Measurements from ENCODE around the gene POC1B. TPM values are rescaled to one million over a fixed set of nuclear protein-coding genes. Genes with fewer than 3 reads are reported as not detected.

Gene POC1B
- total and polyA plus RNA-seq, 5 donors, result 5.4 to 13.1 (median 8.1) TPM

DNA sequence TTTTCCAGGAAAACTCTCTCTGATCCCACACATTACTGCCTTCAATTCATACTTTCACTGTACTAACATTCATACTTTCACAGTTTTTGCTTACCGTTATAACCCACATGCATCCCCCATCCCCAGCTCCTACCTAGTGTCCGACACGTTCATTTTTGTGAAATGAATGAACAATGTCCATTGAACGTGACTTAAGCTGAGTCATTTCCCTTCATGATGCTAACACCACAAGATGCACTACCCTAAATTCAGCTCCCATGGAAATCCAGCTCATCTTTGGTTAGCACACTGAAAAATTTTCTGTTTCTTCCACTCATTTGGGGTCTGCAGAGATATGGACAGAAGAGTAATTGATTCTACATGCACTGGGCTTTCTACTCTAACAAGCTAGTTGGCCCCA, 85.9 kb downstream of the POC1B start:
- 86% methylated on average over 4 of the region's 4 CpGs for WGBS

GRCh38 chr12:89437231-89437630, 88.6 kb downstream of the POC1B start:
- H3K27ac ChIP-seq (ENCODE audit: low read length), result no peak overlapping the region
- DNase-seq (no peak), ATAC-seq (no peak)
- no peaks in the 10 kb centered on the region for H3K9me3 ChIP-seq (ENCODE audit: control insufficient read depth, low read length)
- intact Hi-C loops (cut with DNase I), result no loop called here
- no peak overlapping the region for H3K4me3 ChIP-seq (ENCODE audit: low read length)
- 83% methylated on average over 4 of the region's 4 CpGs for WGBS
- no peaks in the 10 kb centered on the region for H3K4me1 ChIP-seq (ENCODE audit: control insufficient read depth, insufficient read depth, low read length)
- no peaks in the 10 kb centered on the region for H3K27me3 ChIP-seq (ENCODE audit: control insufficient read depth, insufficient read depth)

More for the DNA sequence above, 85.9 kb downstream of the POC1B start:
- no peak for DNase-seq
- H3K4me1 ChIP-seq (ENCODE audit: control insufficient read depth, insufficient read depth, low read length), result no peaks in the 10 kb centered on the region
- intact Hi-C loops (cut with DNase I), result no loop called here
- no peaks in the 10 kb centered on the region for H3K27me3 ChIP-seq (ENCODE audit: control insufficient read depth, insufficient read depth)
- no peak overlapping the region for H3K4me3 ChIP-seq (ENCODE audit: low read length)
- no peak for ATAC-seq
- H3K9me3 ChIP-seq (ENCODE audit: control insufficient read depth, low read length), result no peaks in the 10 kb centered on the region
- no peak overlapping the region for H3K27ac ChIP-seq (ENCODE audit: low read length)

GRCh38 chr12:89436062-89436461, 89.8 kb downstream of the POC1B start:
- Histone ChIP-seq H3K27ac (ENCODE audit: low read length) (no peak overlapping the region), H3K27me3 (ENCODE audit: control insufficient read depth, insufficient read depth) (no peaks in the 10 kb centered on the region), H3K4me1 (ENCODE audit: control insufficient read depth, insufficient read depth, low read length) (no peaks in the 10 kb centered on the region), H3K4me3 (ENCODE audit: low read length) (no peak overlapping the region), H3K9me3 (ENCODE audit: control insufficient read depth, low read length) (no peaks in the 10 kb centered on the region)
- intact Hi-C loops (cut with DNase I), result no loop called here
- 86% methylated on average over 6 of the region's 6 CpGs for WGBS
- DNase-seq, result no peak
- ATAC-seq, result no peak

- intact Hi-C loops (cut with DNase I), result no loop called here
- no peak for DNase-seq
- Histone ChIP-seq H3K9me3 (ENCODE audit: control insufficient read depth, low read length) (no peaks in the 10 kb centered on the region), H3K4me1 (ENCODE audit: control insufficient read depth, insufficient read depth, low read length) (no peaks in the 10 kb centered on the region), H3K27me3 (ENCODE audit: control insufficient read depth, insufficient read depth) (no peaks in the 10 kb centered on the region), H3K4me3 (ENCODE audit: low read length) (no peak overlapping the region), H3K27ac (ENCODE audit: low read length) (no peak overlapping the region)
- WGBS, result 80% methylated on average over 4 of the region's 4 CpGs
- no peak for ATAC-seq
Measured at GRCh38 chr12:89433634-89434033, 92.2 kb downstream of the POC1B start.

- ATAC-seq (no peak), DNase-seq (no peak)
- Histone ChIP-seq H3K4me1 (ENCODE audit: control insufficient read depth, insufficient read depth, low read length) (no peaks in the 10 kb centered on the region), H3K27me3 (ENCODE audit: control insufficient read depth, insufficient read depth) (no peaks in the 10 kb centered on the region), H3K9me3 (ENCODE audit: control insufficient read depth, low read length) (no peaks in the 10 kb centered on the region), H3K27ac (ENCODE audit: low read length) (no peak overlapping the region), H3K4me3 (ENCODE audit: low read length) (no peak overlapping the region)
- intact Hi-C loops (cut with DNase I), result no loop called here
- 98% methylated on average over 1 of the region's 1 CpG for WGBS
Measured at GRCh38 chr12:89432396-89432795, 93.5 kb downstream of the POC1B start.

GRCh38 chr12:89429528-89429927, 96.3 kb downstream of the POC1B start:
- Histone ChIP-seq H3K9me3 (ENCODE audit: control insufficient read depth, low read length) (no peaks in the 10 kb centered on the region), H3K4me3 (ENCODE audit: low read length) (no peak overlapping the region), H3K27ac (ENCODE audit: low read length) (no peak overlapping the region), H3K4me1 (ENCODE audit: control insufficient read depth, insufficient read depth, low read length) (no peaks in the 10 kb centered on the region), H3K27me3 (ENCODE audit: control insufficient read depth, insufficient read depth) (no peaks in the 10 kb centered on the region)
- intact Hi-C loops (cut with DNase I), result no loop called here
- DNase-seq (no peak), ATAC-seq (no peak)
- 96% methylated on average over 3 of the region's 3 CpGs for WGBS

- Histone ChIP-seq H3K27ac (ENCODE audit: low read length) (no peak overlapping the region), H3K9me3 (ENCODE audit: control insufficient read depth, low read length) (no peaks in the 10 kb centered on the region), H3K27me3 (ENCODE audit: control insufficient read depth, insufficient read depth) (no peaks in the 10 kb centered on the region), H3K4me3 (ENCODE audit: low read length) (no peak overlapping the region), H3K4me1 (ENCODE audit: control insufficient read depth, insufficient read depth, low read length) (no peaks in the 10 kb centered on the region)
- DNase-seq (no peak), ATAC-seq (no peak)
- intact Hi-C loops (cut with DNase I), result no loop called here
- WGBS, result 72% methylated on average over 3 of the region's 3 CpGs
Measured at GRCh38 chr12:89427508-89428156, 98.2 kb downstream of the POC1B start.

DNA sequence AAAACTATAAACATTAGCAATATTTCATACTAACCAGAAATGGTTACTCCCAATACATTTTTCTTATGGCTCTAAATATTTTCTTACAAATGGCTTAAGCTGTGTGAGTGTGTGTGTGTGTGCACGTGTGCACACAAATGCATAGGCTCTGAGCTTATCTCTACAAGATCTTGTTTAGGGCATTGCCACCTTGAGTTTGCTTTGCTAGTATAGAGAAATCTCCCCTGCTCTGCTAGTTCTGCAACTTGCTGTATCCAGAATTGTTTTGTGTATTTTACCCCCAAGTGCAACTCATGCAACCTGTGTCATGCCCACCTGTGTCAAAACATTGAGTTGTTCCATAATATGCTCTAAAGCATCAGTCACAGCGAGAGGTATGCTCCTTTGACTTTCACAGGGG, 101.0 kb downstream of the POC1B start:
- Histone ChIP-seq H3K27me3 (ENCODE audit: control insufficient read depth, insufficient read depth) (no peaks in the 10 kb centered on the region), H3K27ac (ENCODE audit: low read length) (no peak overlapping the region), H3K4me1 (ENCODE audit: control insufficient read depth, insufficient read depth, low read length) (no peaks in the 10 kb centered on the region), H3K4me3 (ENCODE audit: low read length) (no peak overlapping the region), H3K9me3 (ENCODE audit: control insufficient read depth, low read length) (no peaks in the 10 kb centered on the region)
- 96% methylated on average over 2 of the region's 2 CpGs for WGBS
- DNase-seq, result no peak
- ATAC-seq, result no peak
- intact Hi-C loops (cut with DNase I), result no loop called here

DNA sequence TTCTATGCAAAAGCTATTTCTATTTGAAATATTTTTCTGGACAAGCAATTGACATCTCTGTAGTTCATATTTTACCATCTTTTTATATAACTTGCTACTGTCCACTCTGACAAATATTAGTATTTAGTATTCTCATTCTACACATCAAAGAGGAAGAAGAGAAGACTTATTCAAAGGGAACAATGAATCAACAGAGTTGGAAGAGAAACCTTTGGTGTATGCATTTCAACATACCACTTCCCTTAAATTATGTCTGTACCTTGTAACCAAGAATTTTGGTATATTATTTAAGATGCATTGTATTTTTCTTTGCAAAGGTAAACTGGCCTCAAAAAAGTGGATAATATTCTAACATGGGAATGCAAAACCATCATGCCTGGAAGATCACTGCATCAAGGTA, 101.5 kb downstream of the POC1B start:
- intact Hi-C loops (cut with DNase I), result no loop called here
- Histone ChIP-seq H3K27me3 (ENCODE audit: control insufficient read depth, insufficient read depth) (no peaks in the 10 kb centered on the region), H3K4me3 (ENCODE audit: low read length) (no peak overlapping the region), H3K4me1 (ENCODE audit: control insufficient read depth, insufficient read depth, low read length) (no peaks in the 10 kb centered on the region), H3K9me3 (ENCODE audit: control insufficient read depth, low read length) (no peaks in the 10 kb centered on the region), H3K27ac (ENCODE audit: low read length) (no peak overlapping the region)
- no peak for DNase-seq
- ATAC-seq, result no peak

GRCh38 chr12:89421092-89421835, 104.6 kb downstream of the POC1B start:
- 66% methylated on average over 6 of the region's 6 CpGs for WGBS
- H3K27ac ChIP-seq (ENCODE audit: low read length), result peak overlapping the region; percentile 30
- intact Hi-C loops (cut with DNase I), result no loop called here
- H3K9me3 ChIP-seq (ENCODE audit: control insufficient read depth, low read length), result no peaks in the 10 kb centered on the region
- no peaks in the 10 kb centered on the region for H3K27me3 ChIP-seq (ENCODE audit: control insufficient read depth, insufficient read depth)
- H3K4me1 ChIP-seq (ENCODE audit: control insufficient read depth, insufficient read depth, low read length), result no peaks in the 10 kb centered on the region
- ATAC-seq (peak; percentile 53 to 78), DNase-seq (no peak)
- H3K4me3 ChIP-seq (ENCODE audit: low read length), result no peak overlapping the region

- H3K27ac ChIP-seq (ENCODE audit: low read length), result no peak overlapping the region
- intact Hi-C loops (cut with DNase I), result no loop called here
- no peaks in the 10 kb centered on the region for H3K9me3 ChIP-seq (ENCODE audit: control insufficient read depth, low read length)
- H3K27me3 ChIP-seq (ENCODE audit: control insufficient read depth, insufficient read depth), result no peaks in the 10 kb centered on the region
- 80% methylated on average over 5 of the region's 5 CpGs for WGBS
- H3K4me1 ChIP-seq (ENCODE audit: control insufficient read depth, insufficient read depth, low read length), result no peaks in the 10 kb centered on the region
- H3K4me3 ChIP-seq (ENCODE audit: low read length), result no peak overlapping the region
- ATAC-seq (peak; percentile 59 to 65), DNase-seq (peak in 2 of 3 donors; percentile 32 to 65)
Measured at GRCh38 chr12:89418228-89418910, 107.5 kb downstream of the POC1B start.
